H1 (cell line): ENCODE results near the gene INTS1. TPM values are rescaled to one million over a fixed set of nuclear protein-coding genes. Genes with fewer than 3 reads are reported as not detected.

Experiments
- CTBP2 ChIP-seq: IDR thresholded peaks from 2 replicates; pipeline ENCODE4 v1.7.0; 2011; ENCODE audit warnings: borderline replicate concordance, mild to moderate bottlenecking, moderate library complexity, mixed read lengths, low read length; ENCODE audit not compliant: insufficient read depth, insufficient read length
- EP300 ChIP-seq, 2 experiments: IDR thresholded peaks; 1 replicate in 1 of 2; 2 replicates in 1 of 2; pipeline ENCODE4 v1.6.1; 2011 to 2012; ENCODE audit warnings: low read depth in 2 of 2, low read length in 2 of 2, mild to moderate bottlenecking in 2 of 2, borderline replicate concordance in 1 of 2, inconsistent platforms in 1 of 2, moderate library complexity in 1 of 2
- NANOG ChIP-seq: IDR thresholded peaks from 2 replicates; pipeline ENCODE4 v1.6.1; 2011; ENCODE audit warnings: low read length, low read depth, mild to moderate bottlenecking, inconsistent platforms; ENCODE audit not compliant: insufficient read depth, poor library complexity, severe bottlenecking
- SIN3A ChIP-seq, 2 experiments: IDR thresholded peaks in 1 of 2; conservative IDR thresholded peaks in 1 of 2; 2 replicates each; pipeline ENCODE4 v1.6.1; 2011 to 2012; ENCODE audit warnings: low read length in 2 of 2, improper control_type of control experiment in 1 of 2, low read depth in 1 of 2, mild to moderate bottlenecking in 1 of 2
- polyA plus RNA-seq, 7 experiments: library from polyadenylated mRNA; depleted of rRNA in 3 of 7; stranded (reverse) in 5 of 7; unstranded in 2 of 7; fragments of >200 nt in 5 of 7; fragments of 200-250 nt in 2 of 7; gene quantifications; 1 replicate in 5 of 7; 2 replicates in 1 of 7; 4 replicates in 1 of 7; pipeline versions ENCODE4 v1.2.1 to v1.2.3, GENCODE V29; 2011 to 2013; ENCODE audit warnings: missing spikeins in 2 of 7, mixed read lengths in 2 of 7
- total RNA-seq: library from RNA; stranded (reverse); fragmentation: NEBNext Ultra II Directional; extraction: Animal tissue kit (Norgen Biotek cat#: 25700); gene quantifications from 2 replicates; pipeline ENCODE4 v1.2.1, GENCODE V29; 2021
- TF ChIP-seq, protein P1 (sequence below): IDR thresholded peaks from 2 replicates; pipeline ENCODE4 v1.6.1; 2011; ENCODE audit warnings: low read length, improper control_type of control experiment

The INTS1 gene
- total and polyA plus RNA-seq, 2 of the 8 experiments (the other 6 are each of a cell fraction or from before 2014, with no cell fraction given) = 76.9 to 104 TPM

DNA sequence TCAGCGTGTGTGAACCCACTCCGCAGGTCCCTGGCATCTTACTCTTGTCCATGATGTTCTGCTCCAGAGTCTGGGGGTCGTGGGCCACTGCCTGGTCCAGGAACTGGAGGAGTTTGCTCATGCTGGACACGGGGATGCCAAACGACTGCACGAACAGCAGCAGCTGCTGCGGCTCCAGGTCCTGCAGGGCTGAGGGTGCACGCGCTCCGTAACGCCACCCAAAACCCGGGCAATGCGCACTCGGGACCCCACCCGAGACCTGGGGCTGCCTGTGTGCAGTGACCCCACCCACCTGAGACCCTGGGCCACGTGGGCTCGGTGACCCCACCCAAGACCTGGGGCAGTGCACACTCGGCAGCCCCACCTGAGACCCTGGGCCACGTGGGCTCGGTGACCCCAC, 22.9 kb downstream of the INTS1 start (continued):
- TF ChIP-seq SIN3A (conservative IDR thresholded peaks at IDR 0.05 in 1 of 2, IDR thresholded peaks at IDR 0.05 in 1 of 2; ENCODE audit: low read depth in 1 of 2, low read length in 2 of 2) = no peak
- TF ChIP-seq, protein P1, sequence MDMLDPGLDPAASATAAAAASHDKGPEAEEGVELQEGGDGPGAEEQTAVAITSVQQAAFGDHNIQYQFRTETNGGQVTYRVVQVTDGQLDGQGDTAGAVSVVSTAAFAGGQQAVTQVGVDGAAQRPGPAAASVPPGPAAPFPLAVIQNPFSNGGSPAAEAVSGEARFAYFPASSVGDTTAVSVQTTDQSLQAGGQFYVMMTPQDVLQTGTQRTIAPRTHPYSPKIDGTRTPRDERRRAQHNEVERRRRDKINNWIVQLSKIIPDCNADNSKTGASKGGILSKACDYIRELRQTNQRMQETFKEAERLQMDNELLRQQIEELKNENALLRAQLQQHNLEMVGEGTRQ = no peak
- TF ChIP-seq NANOG = no peak
- TF ChIP-seq EP300 (IDR thresholded peaks at IDR 0.05; ENCODE audit: borderline replicate concordance in 1 of 2, low read depth in 2 of 2, low read length in 2 of 2) = no peak
- no peak for TF ChIP-seq CTBP2
- TF ChIP-seq, all 59 proteins: peak for 0
